Activated CD4-positive, alpha-beta T cell treated with anti-CD3 and anti-CD28 coated beads for 48 hours (primary cell): ENCODE data around the gene PAK1.

ENCODE experiments used
- DNase-seq: peaks from one replicate; pipeline ENCODE4 v3.0.0-alpha.2; 2020

Gene PAK1

GRCh38 chr11:77361184-77361583 lies 112.7 kb downstream of the PAK1 start:
- no peak for DNase-seq

- DNase-seq: no peak
These were observed 114.4 kb downstream of the PAK1 start for GRCh38 chr11:77359481-77359880.

- DNase-seq: no peak
These were observed 120.8 kb downstream of the PAK1 start for GRCh38 chr11:77353131-77353530.

GRCh38 chr11:77351281-77351886 lies 122.5 kb downstream of the PAK1 start:
- no peak for DNase-seq

- DNase-seq: no peak
These were observed 125.9 kb downstream of the PAK1 start for GRCh38 chr11:77347948-77348347.

GRCh38 chr11:77346906-77347603 lies 126.8 kb downstream of the PAK1 start:
- no peak for DNase-seq

GRCh38 chr11:77345621-77346020 lies 128.3 kb downstream of the PAK1 start:
- DNase-seq: no peak

GRCh38 chr11:77340501-77340900 lies 133.4 kb downstream of the PAK1 start:
- no peak for DNase-seq

- DNase-seq: no peak
These were observed 141.6 kb downstream of the PAK1 start for GRCh38 chr11:77332259-77332658.

GRCh38 chr11:77325159-77325558 lies 148.7 kb downstream of the PAK1 start:
- DNase-seq: no peak

- no peak for DNase-seq
These were observed 149.4 kb downstream of the PAK1 start for GRCh38 chr11:77324508-77324907.

GRCh38 chr11:77322926-77323590 lies 150.8 kb downstream of the PAK1 start:
- DNase-seq: no peak

GRCh38 chr11:77322506-77322905 lies 151.4 kb downstream of the PAK1 start:
- no peak for DNase-seq

GRCh38 chr11:77320351-77320750 lies 153.5 kb downstream of the PAK1 start:
- DNase-seq: no peak

- no peak for DNase-seq
These were observed 155.3 kb downstream of the PAK1 start for GRCh38 chr11:77318600-77318999.

- no peak for DNase-seq
These were observed 157.1 kb downstream of the PAK1 start for GRCh38 chr11:77316733-77317342.

GRCh38 chr11:77312107-77312506 lies 161.8 kb downstream of the PAK1 start:
- DNase-seq: no peak

- DNase-seq: no peak
These were observed 162.2 kb downstream of the PAK1 start for GRCh38 chr11:77311701-77312100.

GRCh38 chr11:77310721-77311120 lies 163.2 kb downstream of the PAK1 start:
- no peak for DNase-seq

- DNase-seq: no peak
These were observed 164.4 kb downstream of the PAK1 start for GRCh38 chr11:77309401-77310085.

GRCh38 chr11:77308838-77309237 lies 165.1 kb downstream of the PAK1 start:
- DNase-seq: no peak

- DNase-seq: no peak
These were observed 170.6 kb downstream of the PAK1 start for GRCh38 chr11:77303328-77303727.

GRCh38 chr11:77302752-77303151 lies 171.1 kb downstream of the PAK1 start:
- DNase-seq: no peak
